Nephron progenitor cell (in vitro differentiated cells): ENCODE data around the gene LRFN4.
A peak's percentile ranks its signal among the peaks of the same experiment; 100 is the strongest.

ENCODE experiments used
- DNase-seq: peaks from one replicate; pipeline ENCODE4 v3.0.0; 2021
- H3K27ac Mint-ChIP-seq: 2 replicates; pipeline ENCODE4 v1.8.0; 2021; ENCODE audit warnings: mild to moderate bottlenecking, moderate library complexity, mixed read lengths
- H3K27me3 Mint-ChIP-seq: 2 replicates; pipeline ENCODE4 v1.8.0; 2021; ENCODE audit warnings: mild to moderate bottlenecking, low read depth, mixed read lengths; ENCODE audit not compliant: poor library complexity
- H3K36me3 Mint-ChIP-seq: 2 replicates; pipeline ENCODE4 v1.8.0; 2021; ENCODE audit warnings: low read depth, mixed read lengths
- H3K4me1 Mint-ChIP-seq: 2 replicates; pipeline ENCODE4 v1.8.0; 2021; ENCODE audit warnings: mixed read lengths
- H3K4me3 Mint-ChIP-seq: 2 replicates; pipeline ENCODE4 v1.8.0; 2021; ENCODE audit warnings: mild to moderate bottlenecking, moderate library complexity, mixed read lengths
- H3K9me3 Mint-ChIP-seq: 2 replicates; pipeline ENCODE4 v1.8.0; 2021; ENCODE audit warnings: mild to moderate bottlenecking, moderate library complexity, mixed read lengths
- TF ChIP-seq, protein P1 (sequence below): fragments of 200-600 bp; sonication (generic); IDR thresholded peaks from 2 replicates; pipeline ENCODE4 v1.5.0; 2021; ENCODE audit warnings: antibody characterized with exemption

LRFN4 gene

GRCh38 chr11:66869567-66869870 is 12.7 kb downstream of the LRFN4 start:
- Mint-ChIP-seq H3K27me3 (no peaks in the 10 kb centered on the region), H3K4me1 (peaks cover 14% of the 10 kb centered on the region), H3K4me3 (no peak overlapping the region), H3K9me3 (no peaks in the 10 kb centered on the region), H3K27ac (peak overlapping the region; percentile 38), H3K36me3 (peaks cover 4% of the 10 kb centered on the region)
- TF ChIP-seq, protein P1, sequence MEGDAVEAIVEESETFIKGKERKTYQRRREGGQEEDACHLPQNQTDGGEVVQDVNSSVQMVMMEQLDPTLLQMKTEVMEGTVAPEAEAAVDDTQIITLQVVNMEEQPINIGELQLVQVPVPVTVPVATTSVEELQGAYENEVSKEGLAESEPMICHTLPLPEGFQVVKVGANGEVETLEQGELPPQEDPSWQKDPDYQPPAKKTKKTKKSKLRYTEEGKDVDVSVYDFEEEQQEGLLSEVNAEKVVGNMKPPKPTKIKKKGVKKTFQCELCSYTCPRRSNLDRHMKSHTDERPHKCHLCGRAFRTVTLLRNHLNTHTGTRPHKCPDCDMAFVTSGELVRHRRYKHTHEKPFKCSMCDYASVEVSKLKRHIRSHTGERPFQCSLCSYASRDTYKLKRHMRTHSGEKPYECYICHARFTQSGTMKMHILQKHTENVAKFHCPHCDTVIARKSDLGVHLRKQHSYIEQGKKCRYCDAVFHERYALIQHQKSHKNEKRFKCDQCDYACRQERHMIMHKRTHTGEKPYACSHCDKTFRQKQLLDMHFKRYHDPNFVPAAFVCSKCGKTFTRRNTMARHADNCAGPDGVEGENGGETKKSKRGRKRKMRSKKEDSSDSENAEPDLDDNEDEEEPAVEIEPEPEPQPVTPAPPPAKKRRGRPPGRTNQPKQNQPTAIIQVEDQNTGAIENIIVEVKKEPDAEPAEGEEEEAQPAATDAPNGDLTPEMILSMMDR = no peak
- DNase-seq = no peak

GRCh38 chr11:66870131-66870530 is 13.3 kb downstream of the LRFN4 start:
- TF ChIP-seq, protein P1 = no peak
- no peak for DNase-seq
- Mint-ChIP-seq H3K27me3 (no peaks in the 10 kb centered on the region), H3K9me3 (no peaks in the 10 kb centered on the region), H3K27ac (no peak overlapping the region), H3K4me3 (no peak overlapping the region), H3K4me1 (peaks cover 20% of the 10 kb centered on the region), H3K36me3 (peaks cover 4% of the 10 kb centered on the region)

- H3K4me3 Mint-ChIP-seq = no peak overlapping the region
- TF ChIP-seq, protein P1 = no peak
- H3K27me3 Mint-ChIP-seq = no peaks in the 10 kb centered on the region
- no peak for DNase-seq
- peaks cover 27% of the 10 kb centered on the region for H3K4me1 Mint-ChIP-seq
- no peaks in the 10 kb centered on the region for H3K9me3 Mint-ChIP-seq
- no peak overlapping the region for H3K27ac Mint-ChIP-seq
- H3K36me3 Mint-ChIP-seq = peaks cover 4% of the 10 kb centered on the region
Observed at GRCh38 chr11:66870616-66871520, 14.0 kb downstream of the LRFN4 start.

DNA sequence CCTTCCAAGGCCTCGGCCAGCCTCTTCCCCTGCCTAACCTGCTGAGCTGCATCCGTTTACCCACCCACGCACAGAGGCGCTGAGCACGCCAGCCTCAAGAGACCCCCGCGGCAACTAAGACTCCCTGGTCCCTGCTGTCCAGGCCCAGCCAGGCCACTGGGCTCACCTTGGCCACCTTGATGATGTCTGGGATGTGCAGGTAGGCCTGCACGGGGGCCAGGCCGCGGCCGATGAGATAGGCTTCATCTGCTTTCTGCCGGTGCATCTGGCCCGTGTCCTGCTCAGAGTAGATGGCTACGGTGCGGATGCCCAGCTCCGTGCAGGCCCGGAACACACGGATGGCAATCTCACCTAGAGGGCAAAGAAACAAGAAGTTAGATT is 14.6 kb downstream of the LRFN4 start:
- peaks cover 33% of the 10 kb centered on the region for H3K4me1 Mint-ChIP-seq
- no peaks in the 10 kb centered on the region for H3K9me3 Mint-ChIP-seq
- no peak overlapping the region for H3K27ac Mint-ChIP-seq
- TF ChIP-seq, protein P1 = no peak
- H3K27me3 Mint-ChIP-seq = no peaks in the 10 kb centered on the region
- no peak for DNase-seq
- no peak overlapping the region for H3K4me3 Mint-ChIP-seq
- H3K36me3 Mint-ChIP-seq = peaks cover 4% of the 10 kb centered on the region

DNA sequence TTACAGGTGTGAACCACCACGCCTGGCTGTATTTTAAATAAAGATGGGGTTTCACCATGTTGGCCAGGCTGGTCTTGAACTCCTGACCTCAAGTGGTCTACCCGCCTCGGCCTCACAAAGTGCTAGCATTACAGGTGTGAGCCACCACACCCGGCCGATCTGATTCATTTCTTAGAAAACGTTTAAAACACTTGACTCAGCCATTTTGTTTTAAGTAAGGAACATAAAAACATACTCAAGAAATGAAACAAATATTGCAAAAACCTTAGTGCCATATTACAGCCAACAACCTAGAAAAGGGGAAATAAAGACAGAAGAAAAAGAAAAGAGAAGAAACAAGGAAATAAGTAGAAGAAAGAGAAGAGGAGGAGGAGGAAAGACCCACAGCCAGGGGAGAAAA is 17.4 kb downstream of the LRFN4 start:
- Mint-ChIP-seq H3K27ac (peak overlapping the region; percentile 70), H3K36me3 (no peaks in the 10 kb centered on the region)

More for the DNA sequence above, 17.4 kb downstream of the LRFN4 start:
- Mint-ChIP-seq H3K4me3 (no peak overlapping the region), H3K9me3 (no peaks in the 10 kb centered on the region), H3K4me1 (peaks cover 54% of the 10 kb centered on the region), H3K27me3 (no peaks in the 10 kb centered on the region)
- no peak for DNase-seq
- TF ChIP-seq, protein P1 = no peak
